HEK293T (cell line): ENCODE results near the gene FCAMR.

Source experiments
- NFRKB ChIP-seq: fragments of 450-650 bp; IDR thresholded peaks from 2 replicates; pipeline ENCODE4 v1.6.1; 2016; ENCODE audit warnings: mild to moderate bottlenecking, moderate library complexity
- SUZ12 ChIP-seq: fragments of 450-650 bp; IDR thresholded peaks from 2 replicates; pipeline ENCODE4 v1.6.1; 2016; ENCODE audit warnings: mild to moderate bottlenecking
- ZNF384 ChIP-seq: fragments of 450-650 bp; IDR thresholded peaks from 2 replicates; pipeline ENCODE4 v1.6.1; 2016

DNA sequence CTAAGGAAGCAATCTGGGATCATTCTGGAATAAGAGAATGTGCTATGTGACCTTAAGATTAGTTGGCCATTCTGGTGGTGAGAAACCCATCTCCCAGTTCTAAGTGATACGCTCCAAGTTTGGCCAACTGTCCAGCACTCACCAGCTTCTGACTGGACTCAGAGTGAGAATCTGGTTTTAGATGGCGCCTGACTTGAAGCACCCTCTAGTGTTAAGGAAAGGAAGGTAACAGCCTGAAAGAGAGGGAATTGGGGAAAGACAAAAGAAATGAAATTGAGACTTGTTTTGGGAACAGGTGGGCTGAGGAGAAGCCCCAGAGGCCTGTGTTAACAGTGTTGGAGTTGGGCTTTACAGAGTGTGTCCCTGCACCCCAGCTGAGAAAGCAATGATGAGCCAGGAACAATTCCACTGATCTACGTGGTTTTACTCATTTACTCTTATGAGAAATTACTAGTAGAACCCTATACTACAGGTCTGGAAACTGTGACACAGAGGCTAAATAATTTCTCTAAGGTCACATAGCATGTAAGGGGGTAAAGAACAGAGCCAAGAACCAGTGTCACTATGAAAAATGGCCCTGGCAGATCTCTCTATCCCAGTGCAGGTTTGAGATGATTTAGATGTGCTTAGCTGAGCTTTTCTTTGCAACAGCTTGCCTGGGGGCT, 9.3 kb upstream of the FCAMR start:
- TF ChIP-seq ZNF384 (no peak), SUZ12 (no peak), NFRKB (no peak)
